Spleen (tissue), 7 donors: ENCODE results near the gene ATG7.
A peak's percentile ranks its signal among the peaks of the same experiment; 100 is the strongest.

ENCODE experiments used
- POLR2A ChIP-seq, 3 donors: fragments of 450-650 bp; IDR thresholded peaks; one replicate each; pipeline ENCODE4 v1.5.1; 2017; ENCODE audit warnings: antibody characterized with exemption in 3 of 3, mild to moderate bottlenecking in 1 of 3
- POLR2AphosphoS5 ChIP-seq, 3 donors: sonication (generic); formaldehyde crosslinking; IDR thresholded peaks; one replicate each; pipeline ENCODE4 v1.5.1; 2017; ENCODE audit warnings: antibody characterized with exemption in 3 of 3
- TF ChIP-seq, protein P1 (sequence below), 11 experiments: fragments of 200-600 bp in 7 of 11; fragments of 450-650 bp in 4 of 11; sonication (generic) in 4 of 11; IDR thresholded peaks in 8 of 11; conservative IDR thresholded peaks in 3 of 11; 1 replicate in 7 of 11; 2 replicates in 4 of 11; pipeline versions ENCODE4 v1.4.0 to v1.8.0; 2016 to 2021; ENCODE audit warnings: antibody characterized with exemption in 11 of 11, inconsistent platforms in 4 of 11, mild to moderate bottlenecking in 1 of 11
- donor health status: DM: no; HTN: no; CAD: no; lungs with moderate emphysema.
- donor health status: DM: no; HTN: no; CAD: no.
- donor health status: DM: no; HTN: no; CAD: no.

GRCh38 chr3:11236588-11237461 lies 35.4 kb upstream of the ATG7 start:
- TF ChIP-seq POLR2A (IDR thresholded peaks at IDR 0.05) (no peak), POLR2AphosphoS5 (IDR thresholded peaks at IDR 0.05) (no peak)
- TF ChIP-seq, protein P1, sequence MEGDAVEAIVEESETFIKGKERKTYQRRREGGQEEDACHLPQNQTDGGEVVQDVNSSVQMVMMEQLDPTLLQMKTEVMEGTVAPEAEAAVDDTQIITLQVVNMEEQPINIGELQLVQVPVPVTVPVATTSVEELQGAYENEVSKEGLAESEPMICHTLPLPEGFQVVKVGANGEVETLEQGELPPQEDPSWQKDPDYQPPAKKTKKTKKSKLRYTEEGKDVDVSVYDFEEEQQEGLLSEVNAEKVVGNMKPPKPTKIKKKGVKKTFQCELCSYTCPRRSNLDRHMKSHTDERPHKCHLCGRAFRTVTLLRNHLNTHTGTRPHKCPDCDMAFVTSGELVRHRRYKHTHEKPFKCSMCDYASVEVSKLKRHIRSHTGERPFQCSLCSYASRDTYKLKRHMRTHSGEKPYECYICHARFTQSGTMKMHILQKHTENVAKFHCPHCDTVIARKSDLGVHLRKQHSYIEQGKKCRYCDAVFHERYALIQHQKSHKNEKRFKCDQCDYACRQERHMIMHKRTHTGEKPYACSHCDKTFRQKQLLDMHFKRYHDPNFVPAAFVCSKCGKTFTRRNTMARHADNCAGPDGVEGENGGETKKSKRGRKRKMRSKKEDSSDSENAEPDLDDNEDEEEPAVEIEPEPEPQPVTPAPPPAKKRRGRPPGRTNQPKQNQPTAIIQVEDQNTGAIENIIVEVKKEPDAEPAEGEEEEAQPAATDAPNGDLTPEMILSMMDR (IDR thresholded peaks at IDR 0.05 in 8 of 11, conservative IDR thresholded peaks at IDR 0.05 in 3 of 11): peak; percentile 29 to 87 (median 77)
